HG03432 (cell line): ENCODE measurements around the gene LENG1.
"Not testable (repeated sequence)": the region's sequence is repeated elsewhere in the genome, so short reads cannot be mapped to it uniquely, and the experiment has no call there.

Source experiments
- ATAC-seq: cut with Tn5 transposase; IDR thresholded peaks from one replicate; pipeline ENCODE4 v1.9.1; 2021; ENCODE audit warnings: mild to moderate bottlenecking, moderate library complexity; ENCODE audit not compliant: unreplicated experiment

Gene LENG1

GRCh38 chr19:54159352-54160181, at the start of gene LENG1:
LENG1 (minus strand) TSS chr19:54159721; CDS start chr19:54159695, 26 bp downstream.
- ATAC-seq: peak; percentile 87

- ATAC-seq: no peak
Measured at GRCh38 chr19:54208784-54209057, 49.2 kb upstream of the LENG1 start.

DNA sequence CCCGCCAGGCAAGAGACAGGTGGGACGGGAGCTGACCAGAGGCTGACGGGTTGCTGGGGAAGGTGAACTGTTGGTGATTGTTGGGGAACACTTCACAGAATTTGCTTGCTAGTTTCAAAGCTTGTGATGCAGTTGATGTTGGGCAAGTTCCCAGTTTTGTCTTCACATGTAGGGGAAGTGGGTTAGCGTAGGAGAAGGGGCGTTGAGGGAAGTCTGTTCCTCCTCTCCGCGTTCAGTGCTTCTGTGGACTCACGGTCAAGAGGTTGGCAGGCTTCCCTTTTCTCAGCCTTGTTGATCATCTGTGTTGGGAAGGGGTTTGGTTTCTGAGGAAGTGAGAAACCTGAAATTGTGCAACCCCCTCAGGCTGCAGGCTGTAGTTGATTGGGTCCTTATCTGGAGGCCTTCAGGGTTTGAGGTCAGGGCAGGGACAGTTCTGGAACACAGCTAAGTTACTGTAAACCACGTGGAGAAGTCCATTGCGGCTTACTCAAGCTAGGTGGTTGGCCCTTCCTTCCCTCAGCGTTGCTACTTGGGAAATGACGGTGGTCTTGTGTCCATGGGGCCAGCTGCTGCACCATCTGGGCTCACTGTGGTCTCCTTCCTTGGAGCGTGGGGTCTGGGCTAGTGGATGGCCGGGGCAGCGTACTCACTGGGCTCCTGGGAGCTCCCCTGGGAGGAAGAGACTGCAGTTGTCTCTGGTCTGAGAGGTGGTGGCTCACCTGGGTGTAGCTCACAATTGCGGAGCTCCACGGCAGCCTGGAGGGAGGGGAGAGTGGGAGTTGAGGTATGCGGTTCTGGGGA, 48.7 kb upstream of the LENG1 start:
- ATAC-seq: no peak

- ATAC-seq: no peak
Measured at GRCh38 chr19:54207676-54207982, 48.1 kb upstream of the LENG1 start.

GRCh38 chr19:54207193-54207592, 47.7 kb upstream of the LENG1 start:
- ATAC-seq: not testable (repeated sequence)

DNA sequence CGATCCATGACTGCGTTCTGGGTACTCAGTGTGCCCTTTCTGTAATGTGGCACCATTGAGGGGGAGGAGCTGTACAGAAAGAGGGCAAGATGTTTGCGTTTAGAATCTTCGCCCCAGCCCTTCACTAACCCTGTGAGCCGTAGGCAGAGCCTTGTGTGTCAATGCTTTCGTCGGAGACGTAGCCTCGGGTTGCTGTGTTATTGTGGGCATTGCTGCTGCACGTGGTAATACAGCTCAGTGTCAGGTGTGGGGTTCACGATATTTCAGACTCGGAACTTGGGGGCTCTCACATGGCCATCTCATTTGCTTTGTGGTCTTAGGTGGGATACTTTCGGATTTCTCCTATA, 47.3 kb upstream of the LENG1 start:
- no peak for ATAC-seq

DNA sequence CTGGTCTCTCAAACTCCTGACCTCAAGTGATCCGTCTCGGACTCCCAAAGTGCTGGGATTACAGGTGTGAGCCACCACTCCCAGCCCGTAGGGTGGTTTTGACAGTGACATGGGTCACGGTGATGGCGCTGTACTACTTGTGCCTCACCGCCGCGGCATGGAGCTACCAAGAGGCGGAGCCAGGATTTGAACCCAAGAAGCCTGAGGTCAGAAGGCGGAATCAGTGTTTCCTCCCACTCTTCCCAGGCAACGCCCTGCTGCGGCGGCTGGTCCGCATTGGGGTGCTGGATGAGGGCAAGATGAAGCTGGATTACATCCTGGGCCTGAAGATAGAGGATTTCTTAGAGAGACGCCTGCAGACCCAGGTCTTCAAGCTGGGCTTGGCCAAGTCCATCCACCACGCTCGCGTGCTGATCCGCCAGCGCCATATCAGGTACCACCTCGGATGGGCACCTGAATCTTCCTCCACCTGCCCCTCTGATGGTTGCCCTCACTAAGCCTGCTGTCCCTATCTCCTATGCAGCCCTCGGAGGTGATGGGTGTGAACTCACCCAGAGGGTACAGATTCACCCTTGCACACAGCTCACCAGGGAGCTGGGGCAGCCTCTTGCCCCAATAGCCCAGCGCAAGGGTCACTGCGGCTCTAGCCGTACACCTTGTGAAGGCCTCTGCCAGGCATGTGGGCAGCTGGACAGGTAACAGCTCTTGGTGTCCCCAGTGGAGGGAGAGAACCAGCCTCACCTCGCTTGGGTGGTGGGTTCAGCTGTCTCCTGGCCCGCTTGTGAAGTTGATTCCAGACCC, 46.7 kb upstream of the LENG1 start:
- no peak for ATAC-seq

DNA sequence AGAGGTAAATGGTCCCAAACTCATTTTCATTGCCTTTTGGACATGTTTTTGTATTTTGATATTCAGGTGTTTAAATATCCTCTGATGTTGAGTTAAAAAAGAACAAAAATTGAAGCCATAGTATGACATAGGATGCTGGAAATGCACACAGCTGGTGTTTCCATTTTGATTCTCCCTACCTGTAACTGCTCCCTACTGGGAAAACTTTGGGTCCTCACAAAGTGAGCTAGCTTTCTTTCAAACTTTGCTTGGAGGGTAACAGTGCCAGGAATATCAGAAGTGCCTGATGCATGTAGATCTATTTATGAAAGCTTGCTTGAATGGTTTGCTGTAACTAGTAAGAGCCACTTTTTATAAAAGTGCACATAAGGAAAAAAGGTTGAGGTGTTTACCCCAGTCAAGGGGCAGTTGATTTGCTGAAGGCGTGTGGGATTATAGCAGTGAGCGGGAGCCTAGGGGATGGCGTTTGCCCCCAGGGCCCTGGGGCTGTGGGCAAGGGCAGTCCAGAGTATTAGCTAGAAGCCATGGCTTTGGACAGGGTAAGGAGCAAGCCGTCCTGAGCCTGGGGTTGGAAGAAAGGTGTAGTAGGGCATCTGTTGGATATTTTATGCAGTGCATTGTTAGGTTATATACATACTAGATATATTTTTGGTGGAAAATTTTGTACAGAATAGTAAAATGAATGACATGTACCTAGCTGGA, 45.4 kb upstream of the LENG1 start:
- ATAC-seq: no peak

DNA sequence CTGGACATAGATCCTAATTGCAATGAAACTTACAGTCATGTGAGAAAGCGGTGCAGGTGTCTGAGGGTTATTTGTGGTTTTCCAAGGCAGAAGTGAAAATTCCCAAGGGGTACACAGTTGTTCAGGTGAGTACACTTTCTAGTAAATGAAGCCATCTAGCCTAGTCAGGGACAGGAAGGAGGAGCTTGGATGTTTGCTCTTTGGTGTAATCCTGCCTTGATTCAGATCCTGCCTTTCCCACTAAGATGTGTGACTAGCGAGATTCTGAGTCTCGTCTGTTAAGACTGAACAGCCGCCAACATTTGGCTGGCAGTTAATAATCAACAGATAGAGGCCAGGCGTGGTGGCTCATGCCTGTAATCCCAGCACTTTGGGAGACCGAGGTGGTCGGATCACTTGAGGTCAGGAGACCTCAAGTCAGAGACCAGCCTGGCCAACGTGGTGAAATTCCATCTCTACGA, 43.7 kb upstream of the LENG1 start:
- no peak for ATAC-seq

- no peak for ATAC-seq
Measured at GRCh38 chr19:54201980-54202379, 42.5 kb upstream of the LENG1 start.

DNA sequence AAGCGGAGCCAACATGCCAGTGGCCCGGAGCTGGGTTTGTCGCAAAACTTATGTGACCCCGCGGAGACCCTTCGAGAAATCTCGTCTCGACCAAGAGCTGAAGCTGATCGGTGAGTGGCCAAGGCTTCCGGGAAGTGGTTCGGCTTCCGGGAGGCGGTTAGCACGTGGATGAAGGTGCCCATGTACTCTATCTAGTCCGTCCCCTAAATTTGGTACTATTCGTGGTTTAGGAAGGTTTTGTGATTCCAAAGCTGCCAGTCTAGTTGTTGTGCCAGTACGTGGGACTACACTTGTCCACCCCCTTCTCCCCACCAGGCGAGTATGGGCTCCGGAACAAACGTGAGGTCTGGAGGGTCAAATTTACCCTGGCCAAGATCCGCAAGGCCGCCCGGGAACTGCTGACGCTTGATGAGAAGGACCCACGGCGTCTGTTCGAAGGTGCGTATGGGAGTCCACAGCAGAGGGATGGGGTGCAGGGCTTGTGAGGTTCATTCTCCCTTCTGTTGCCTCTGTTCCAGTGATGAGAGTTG, 41.7 kb upstream of the LENG1 start:
- no peak for ATAC-seq

- no peak for ATAC-seq
Measured at GRCh38 chr19:54199401-54199800, 39.9 kb upstream of the LENG1 start.

- no peak for ATAC-seq
Measured at GRCh38 chr19:54197121-54197520, 37.6 kb upstream of the LENG1 start.

DNA sequence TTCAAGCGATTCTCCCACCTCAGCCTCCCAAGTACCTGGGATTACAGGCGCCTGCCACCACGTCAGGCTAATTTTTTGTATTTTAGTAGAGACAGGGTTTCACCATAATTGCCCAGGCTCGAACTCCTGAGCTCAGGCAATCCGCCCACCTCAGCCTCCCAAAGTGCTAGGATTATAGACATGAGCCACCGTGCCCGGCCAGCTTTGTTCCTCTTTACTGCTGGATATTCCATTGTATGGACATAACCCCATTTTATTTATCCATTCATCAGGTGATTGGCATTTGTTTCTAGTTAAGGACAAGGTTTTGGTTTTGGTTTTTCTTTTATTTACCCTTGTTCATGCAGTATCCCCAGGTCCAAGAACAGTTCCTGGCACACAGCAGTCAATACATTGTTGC, 37.0 kb upstream of the LENG1 start:
- ATAC-seq: no peak

- ATAC-seq: not testable (repeated sequence)
Measured at GRCh38 chr19:54194463-54194862, 34.9 kb upstream of the LENG1 start.

DNA sequence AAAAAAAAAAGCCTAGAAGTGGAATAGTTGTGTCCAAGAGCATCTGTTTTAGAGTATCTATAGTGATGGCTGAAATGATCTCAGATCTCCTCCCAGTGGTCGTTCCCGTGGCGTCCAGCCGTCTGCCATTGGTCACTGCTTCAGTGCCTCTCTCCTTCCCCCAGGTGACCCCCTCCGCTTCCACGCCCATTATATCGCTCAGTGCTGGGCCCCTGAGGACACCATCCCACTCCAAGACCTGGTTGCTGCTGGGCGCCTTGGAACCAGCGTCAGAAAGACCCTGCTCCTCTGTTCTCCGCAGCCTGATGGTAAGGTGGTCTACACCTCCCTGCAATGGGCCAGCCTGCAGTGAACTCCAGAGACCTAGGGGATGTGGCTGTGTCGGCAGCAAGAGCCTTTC, 33.5 kb upstream of the LENG1 start:
- ATAC-seq: no peak

- no peak for ATAC-seq
Measured at GRCh38 chr19:54191811-54192453, 32.4 kb upstream of the LENG1 start.

GRCh38 chr19:54191011-54191810, 31.7 kb upstream of the LENG1 start, which contains the start of gene TSEN34:
TSEN34 (plus strand) TSS chr19:54191308; CDS start chr19:54191365, 57 bp downstream.
- ATAC-seq: peak; percentile 33

DNA sequence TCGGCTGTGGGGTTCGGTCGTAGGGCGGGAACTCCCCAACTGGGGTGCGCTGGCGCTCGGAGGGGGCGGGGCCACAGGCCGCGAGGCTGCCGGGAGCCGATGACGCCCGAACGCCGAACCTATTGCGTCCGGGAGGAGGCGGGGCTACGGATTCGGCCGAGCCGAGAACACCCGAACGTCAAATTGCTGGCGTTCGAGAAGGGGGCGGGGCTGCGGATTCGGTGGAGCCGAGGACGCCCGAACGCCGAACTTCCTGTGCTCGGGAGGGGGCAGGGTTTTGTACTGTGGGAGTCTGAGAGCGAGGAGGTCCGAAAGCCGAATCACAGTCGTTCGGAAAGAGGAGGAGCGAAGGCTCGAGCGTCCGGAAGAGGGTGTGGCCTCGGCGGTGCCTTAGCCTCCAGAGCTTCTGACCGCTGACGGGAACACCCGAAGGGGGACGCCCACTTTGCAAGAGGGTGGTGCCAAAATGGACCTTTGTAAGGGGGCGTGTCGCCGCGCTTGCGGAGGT, 31.0 kb upstream of the LENG1 start:
- ATAC-seq: peak; percentile 49
